Peyer's patch (tissue), 4 donors: ENCODE measurements around the gene SYNPR.

Experiments used
- POLR2A ChIP-seq, 2 donors: fragments of 450-650 bp; IDR thresholded peaks; one replicate each; pipeline ENCODE4 v1.5.1; 2017; ENCODE audit warnings: antibody characterized with exemption in 2 of 2, mild to moderate bottlenecking in 2 of 2, moderate library complexity in 2 of 2
- TF ChIP-seq, protein P1 (sequence below), 6 experiments: fragments of 450-650 bp in 4 of 6; fragments of 200-600 bp in 2 of 6; sonication (generic) in 1 of 6; IDR thresholded peaks; one replicate each; pipeline ENCODE4 v1.5.1; 2017 to 2019; ENCODE audit warnings: antibody characterized with exemption in 6 of 6, mild to moderate bottlenecking in 3 of 6, moderate library complexity in 1 of 6

DNA sequence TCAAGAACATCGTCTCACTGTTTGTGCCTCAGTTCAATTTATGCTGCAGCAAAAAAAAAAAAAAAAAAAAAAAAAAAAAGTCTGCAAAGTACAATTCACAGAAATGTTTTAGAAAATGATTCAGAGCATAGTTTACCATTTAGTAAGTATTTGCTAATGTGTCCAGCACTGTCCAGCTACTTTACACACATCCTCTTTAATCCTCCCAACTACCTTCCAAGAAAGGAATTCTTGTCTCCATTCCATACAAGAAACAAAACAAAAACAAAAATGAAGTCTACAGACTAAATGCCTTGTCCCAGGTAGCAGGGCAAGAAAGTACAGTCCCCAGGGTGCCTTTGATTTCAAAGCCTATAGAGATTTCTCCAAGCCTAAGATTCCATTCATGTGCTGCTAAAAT lies 335.5 kb downstream of the SYNPR start:
- TF ChIP-seq POLR2A (IDR thresholded peaks at IDR 0.05): no peak
- TF ChIP-seq, protein P1, sequence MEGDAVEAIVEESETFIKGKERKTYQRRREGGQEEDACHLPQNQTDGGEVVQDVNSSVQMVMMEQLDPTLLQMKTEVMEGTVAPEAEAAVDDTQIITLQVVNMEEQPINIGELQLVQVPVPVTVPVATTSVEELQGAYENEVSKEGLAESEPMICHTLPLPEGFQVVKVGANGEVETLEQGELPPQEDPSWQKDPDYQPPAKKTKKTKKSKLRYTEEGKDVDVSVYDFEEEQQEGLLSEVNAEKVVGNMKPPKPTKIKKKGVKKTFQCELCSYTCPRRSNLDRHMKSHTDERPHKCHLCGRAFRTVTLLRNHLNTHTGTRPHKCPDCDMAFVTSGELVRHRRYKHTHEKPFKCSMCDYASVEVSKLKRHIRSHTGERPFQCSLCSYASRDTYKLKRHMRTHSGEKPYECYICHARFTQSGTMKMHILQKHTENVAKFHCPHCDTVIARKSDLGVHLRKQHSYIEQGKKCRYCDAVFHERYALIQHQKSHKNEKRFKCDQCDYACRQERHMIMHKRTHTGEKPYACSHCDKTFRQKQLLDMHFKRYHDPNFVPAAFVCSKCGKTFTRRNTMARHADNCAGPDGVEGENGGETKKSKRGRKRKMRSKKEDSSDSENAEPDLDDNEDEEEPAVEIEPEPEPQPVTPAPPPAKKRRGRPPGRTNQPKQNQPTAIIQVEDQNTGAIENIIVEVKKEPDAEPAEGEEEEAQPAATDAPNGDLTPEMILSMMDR (IDR thresholded peaks at IDR 0.05): no peak
